Measurements from ENCODE around the gene PRR36.

GRCh38 chr19:7902796-7903243 is 28.6 kb upstream of the PRR36 start:
- no peak for TF ChIP-seq CTCF (IDR thresholded peaks at IDR 0.05)
- TF ChIP-seq POLR2A (IDR thresholded peaks at IDR 0.05) = no peak
